ENCODE results near the gene ARRDC4.
"Not testable (repeated sequence)": the region's sequence is repeated elsewhere in the genome, so short reads cannot be mapped to it uniquely, and the experiment has no call there.

Gene ARRDC4

DNA sequence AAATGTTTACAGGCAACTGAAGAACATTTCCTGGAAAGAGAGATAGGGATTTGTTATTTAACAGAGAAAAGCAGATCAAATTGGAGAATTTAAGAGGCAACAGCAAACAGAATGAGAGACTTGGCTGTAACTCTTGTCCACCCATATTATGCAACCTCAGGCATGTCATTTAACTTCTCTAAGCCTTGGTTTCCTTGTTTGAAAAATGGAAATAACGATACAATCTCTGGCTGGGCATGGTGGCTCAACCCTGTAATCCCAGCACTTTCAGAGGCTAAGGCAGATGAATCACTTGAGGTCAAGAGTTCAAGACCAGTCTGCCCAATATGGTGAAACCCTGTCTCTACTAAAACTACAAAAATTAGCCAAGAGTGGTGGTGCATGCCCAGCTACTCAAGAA, 23.7 kb downstream of the ARRDC4 start:
- Histone ChIP-seq H3K4me3 (ENCODE audit: low read depth, low read length) (no peak overlapping the region), H3K4me1 (ENCODE audit: control insufficient read depth, insufficient read depth, low read length) (no peaks in the 10 kb centered on the region), H3K9ac (ENCODE audit: low read depth, low read length) (no peak overlapping the region), H3K36me3 (ENCODE audit: control insufficient read depth, insufficient read depth, low read length) (no peaks in the 10 kb centered on the region), H3K9me3 (ENCODE audit: control insufficient read depth, insufficient read depth, low read length) (peaks cover 19% of the 10 kb centered on the region), H3K27me3 (ENCODE audit: control insufficient read depth, insufficient read depth, low read length) (no peaks in the 10 kb centered on the region), H3K27ac (ENCODE audit: low read depth, low read length) (no peak overlapping the region)

DNA sequence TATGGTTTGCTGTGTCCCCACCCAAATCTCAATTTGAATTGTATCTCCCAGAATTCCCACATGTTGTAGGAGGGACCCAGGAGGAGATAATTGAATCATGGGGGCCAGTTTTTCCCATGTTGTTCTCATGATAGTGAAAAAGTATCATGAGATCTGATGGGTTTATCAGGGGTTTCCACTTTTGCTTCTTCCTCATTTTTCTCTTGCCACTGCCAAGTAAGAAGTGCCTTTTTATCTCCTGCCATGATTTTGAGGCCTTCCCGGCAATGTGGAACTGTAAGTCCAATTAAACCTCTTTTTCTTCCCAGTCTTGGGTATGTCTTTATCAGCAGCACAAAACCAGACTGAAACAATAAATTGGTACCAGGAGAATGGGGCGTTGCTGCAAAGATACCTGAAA, 25.5 kb downstream of the ARRDC4 start:
- not testable (repeated sequence) for H3K4me1 ChIP-seq (ENCODE audit: control insufficient read depth, insufficient read depth, low read length); H3K36me3 ChIP-seq (ENCODE audit: control insufficient read depth, insufficient read depth, low read length); H3K27me3 ChIP-seq (ENCODE audit: control insufficient read depth, insufficient read depth, low read length); H3K9ac ChIP-seq (ENCODE audit: low read depth, low read length); H3K27ac ChIP-seq (ENCODE audit: low read depth, low read length); H3K4me3 ChIP-seq (ENCODE audit: low read depth, low read length)
- peaks cover 19% of the 10 kb centered on the region for H3K9me3 ChIP-seq (ENCODE audit: control insufficient read depth, insufficient read depth, low read length)

DNA sequence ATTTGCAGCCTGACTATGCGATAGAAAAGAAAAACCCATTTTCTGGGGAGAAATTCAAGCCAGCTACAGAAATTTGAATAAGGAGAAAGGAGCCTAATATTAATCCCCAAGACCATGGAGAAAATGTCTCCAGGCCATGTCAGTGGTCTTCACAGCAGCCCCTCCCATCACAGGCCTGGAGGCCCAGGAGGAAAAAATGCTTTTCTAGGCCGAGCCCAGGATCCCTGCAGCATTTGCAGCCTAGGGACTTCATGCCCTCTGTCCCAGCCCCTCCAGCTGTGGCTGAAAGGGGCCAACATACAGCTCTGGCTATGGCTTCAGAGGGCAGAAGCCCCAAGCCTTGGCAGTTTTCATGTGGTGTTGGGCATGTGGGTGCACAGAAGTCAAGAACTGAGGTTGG, 26.3 kb downstream of the ARRDC4 start:
- Histone ChIP-seq H3K4me1 (ENCODE audit: control insufficient read depth, insufficient read depth, low read length) (no peaks in the 10 kb centered on the region), H3K27me3 (ENCODE audit: control insufficient read depth, insufficient read depth, low read length) (no peaks in the 10 kb centered on the region), H3K36me3 (ENCODE audit: control insufficient read depth, insufficient read depth, low read length) (no peaks in the 10 kb centered on the region), H3K27ac (ENCODE audit: low read depth, low read length) (no peak overlapping the region), H3K4me3 (ENCODE audit: low read depth, low read length) (no peak overlapping the region), H3K9ac (ENCODE audit: low read depth, low read length) (no peak overlapping the region), H3K9me3 (ENCODE audit: control insufficient read depth, insufficient read depth, low read length) (peaks cover 19% of the 10 kb centered on the region)

DNA sequence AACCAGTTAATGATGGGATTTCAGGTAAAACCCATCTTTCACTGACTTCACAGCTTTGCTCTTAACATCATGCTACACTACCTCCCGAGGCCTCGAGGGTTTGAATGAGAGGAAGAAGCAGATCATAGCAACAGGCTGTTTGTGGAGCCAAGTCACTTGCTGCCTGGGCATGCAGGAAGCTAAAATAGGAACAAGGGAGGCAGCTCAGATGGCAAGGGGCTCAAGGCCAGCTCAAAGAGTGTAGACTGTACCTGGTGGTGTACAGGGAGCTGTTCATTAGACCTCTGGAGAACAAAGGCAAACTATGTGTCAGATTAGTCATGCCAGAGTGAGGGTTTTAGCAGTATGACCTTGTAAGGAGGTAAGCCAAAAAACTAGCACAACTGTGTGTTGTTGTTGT, 28.8 kb downstream of the ARRDC4 start:
- no peak overlapping the region for H3K9ac ChIP-seq (ENCODE audit: low read depth, low read length)
- H3K27ac ChIP-seq (ENCODE audit: low read depth, low read length) = no peak overlapping the region
- H3K4me3 ChIP-seq (ENCODE audit: low read depth, low read length) = no peak overlapping the region

DNA sequence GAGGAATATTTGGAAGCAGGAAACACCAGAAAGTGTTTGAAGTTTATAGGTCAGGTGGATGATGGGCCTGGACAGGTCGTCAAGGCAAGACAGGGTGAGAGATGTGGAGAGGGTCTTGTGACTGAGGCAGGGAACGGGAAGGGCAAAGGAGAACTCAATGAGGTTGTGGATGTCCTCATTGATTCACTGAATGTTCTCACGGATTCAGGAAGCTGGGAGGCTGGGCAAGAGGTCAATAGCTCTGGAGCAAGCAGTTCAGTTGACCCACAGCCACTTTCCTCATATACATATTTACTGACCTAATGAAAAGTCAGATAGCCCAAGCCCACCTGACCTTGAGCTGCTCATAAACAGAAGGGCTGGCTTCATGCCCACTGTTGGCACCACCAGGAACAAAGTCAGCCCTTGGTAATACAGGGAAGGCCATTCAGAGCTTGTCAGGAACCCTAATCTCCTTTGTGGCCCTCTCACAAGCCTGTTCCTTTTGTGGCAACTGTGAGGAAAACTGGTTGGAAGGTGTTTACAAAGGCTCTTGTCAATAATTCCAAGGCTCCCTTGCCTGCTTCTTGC, 31.6 kb downstream of the ARRDC4 start:
- H3K4me1 ChIP-seq (ENCODE audit: control insufficient read depth, insufficient read depth, low read length) = no peaks in the 10 kb centered on the region
- no peak overlapping the region for H3K9ac ChIP-seq (ENCODE audit: low read depth, low read length)
- H3K36me3 ChIP-seq (ENCODE audit: control insufficient read depth, insufficient read depth, low read length) = no peaks in the 10 kb centered on the region
- no peak overlapping the region for H3K27ac ChIP-seq (ENCODE audit: low read depth, low read length)
- no peaks in the 10 kb centered on the region for H3K27me3 ChIP-seq (ENCODE audit: control insufficient read depth, insufficient read depth, low read length)
- peaks cover 11% of the 10 kb centered on the region for H3K9me3 ChIP-seq (ENCODE audit: control insufficient read depth, insufficient read depth, low read length)
- no peak overlapping the region for H3K4me3 ChIP-seq (ENCODE audit: low read depth, low read length)

More for the DNA sequence above, 28.8 kb downstream of the ARRDC4 start:
- Histone ChIP-seq H3K36me3 (ENCODE audit: control insufficient read depth, insufficient read depth, low read length) (no peaks in the 10 kb centered on the region), H3K27me3 (ENCODE audit: control insufficient read depth, insufficient read depth, low read length) (no peaks in the 10 kb centered on the region), H3K4me1 (ENCODE audit: control insufficient read depth, insufficient read depth, low read length) (no peaks in the 10 kb centered on the region), H3K9me3 (ENCODE audit: control insufficient read depth, insufficient read depth, low read length) (peaks cover 19% of the 10 kb centered on the region)

DNA sequence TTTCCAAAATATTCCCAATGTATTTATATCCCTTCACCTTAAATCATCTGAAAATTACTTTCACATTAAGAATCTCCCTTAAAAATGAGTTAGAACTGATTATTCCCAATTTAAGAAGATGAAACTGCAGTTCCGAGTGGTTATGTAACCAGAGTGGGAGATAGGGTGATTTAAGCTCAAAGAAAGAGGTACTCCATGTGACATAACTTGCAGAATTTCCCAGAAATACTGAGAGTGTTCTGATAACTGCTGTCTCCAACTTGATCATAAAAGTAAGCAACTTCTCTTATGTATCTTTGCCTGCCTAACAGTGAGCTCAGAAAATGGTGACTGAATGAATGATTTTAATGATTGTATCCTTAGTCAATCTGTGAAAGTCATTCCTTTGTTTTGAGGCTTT, 32.3 kb downstream of the ARRDC4 start:
- Histone ChIP-seq H3K9ac (ENCODE audit: low read depth, low read length) (no peak overlapping the region), H3K27ac (ENCODE audit: low read depth, low read length) (no peak overlapping the region), H3K9me3 (ENCODE audit: control insufficient read depth, insufficient read depth, low read length) (peaks cover 4% of the 10 kb centered on the region), H3K27me3 (ENCODE audit: control insufficient read depth, insufficient read depth, low read length) (no peaks in the 10 kb centered on the region), H3K36me3 (ENCODE audit: control insufficient read depth, insufficient read depth, low read length) (no peaks in the 10 kb centered on the region), H3K4me1 (ENCODE audit: control insufficient read depth, insufficient read depth, low read length) (no peaks in the 10 kb centered on the region), H3K4me3 (ENCODE audit: low read depth, low read length) (no peak overlapping the region)

DNA sequence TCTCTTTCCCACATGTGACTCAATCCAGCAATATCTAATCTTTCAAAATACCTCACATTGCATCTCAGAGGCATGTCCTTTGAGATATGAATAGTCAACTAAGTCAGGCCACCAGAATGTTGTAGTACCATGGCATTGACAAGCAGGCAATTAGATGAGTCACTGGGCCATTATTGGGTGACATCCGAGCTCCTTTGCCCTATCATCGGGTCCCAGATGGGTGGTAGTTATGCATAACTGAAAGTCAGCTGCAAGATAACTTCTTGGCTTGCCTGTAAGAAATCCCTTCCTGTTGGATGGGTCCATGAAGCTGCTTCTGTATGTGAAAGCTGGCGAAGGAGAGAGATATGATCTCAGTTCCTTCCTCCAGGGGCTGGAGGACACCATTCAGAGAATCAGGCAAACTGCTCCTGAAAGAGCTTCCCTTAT, 32.8 kb downstream of the ARRDC4 start:
- H3K27me3 ChIP-seq (ENCODE audit: control insufficient read depth, insufficient read depth, low read length) = no peaks in the 10 kb centered on the region
- no peak overlapping the region for H3K9ac ChIP-seq (ENCODE audit: low read depth, low read length)
- H3K27ac ChIP-seq (ENCODE audit: low read depth, low read length) = no peak overlapping the region
- no peaks in the 10 kb centered on the region for H3K9me3 ChIP-seq (ENCODE audit: control insufficient read depth, insufficient read depth, low read length)
- H3K4me1 ChIP-seq (ENCODE audit: control insufficient read depth, insufficient read depth, low read length) = no peaks in the 10 kb centered on the region
- H3K36me3 ChIP-seq (ENCODE audit: control insufficient read depth, insufficient read depth, low read length) = no peaks in the 10 kb centered on the region
- H3K4me3 ChIP-seq (ENCODE audit: low read depth, low read length) = no peak overlapping the region

DNA sequence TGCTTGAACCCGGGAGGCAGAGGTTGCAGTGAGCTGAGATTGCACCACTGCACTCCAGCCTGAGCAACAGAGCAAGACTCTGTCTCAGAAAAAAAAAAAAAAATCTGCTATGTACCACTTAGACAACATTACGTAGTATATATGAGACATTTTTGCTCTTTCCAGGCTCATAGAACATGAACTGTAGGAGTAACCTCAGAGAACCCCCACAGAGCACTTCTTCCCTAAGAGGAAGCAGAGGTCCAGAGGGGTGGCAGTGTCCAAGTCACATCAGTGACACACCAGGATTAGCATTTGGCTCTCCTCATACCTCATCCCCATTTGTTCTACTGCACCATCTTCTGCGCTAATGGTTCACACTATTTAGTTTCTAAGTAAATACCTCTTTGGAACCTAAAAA, 33.7 kb downstream of the ARRDC4 start:
- Histone ChIP-seq H3K9me3 (ENCODE audit: control insufficient read depth, insufficient read depth, low read length) (no peaks in the 10 kb centered on the region), H3K36me3 (ENCODE audit: control insufficient read depth, insufficient read depth, low read length) (no peaks in the 10 kb centered on the region), H3K4me3 (ENCODE audit: low read depth, low read length) (no peak overlapping the region), H3K4me1 (ENCODE audit: control insufficient read depth, insufficient read depth, low read length) (no peaks in the 10 kb centered on the region), H3K27ac (ENCODE audit: low read depth, low read length) (no peak overlapping the region), H3K27me3 (ENCODE audit: control insufficient read depth, insufficient read depth, low read length) (no peaks in the 10 kb centered on the region), H3K9ac (ENCODE audit: low read depth, low read length) (no peak overlapping the region)

DNA sequence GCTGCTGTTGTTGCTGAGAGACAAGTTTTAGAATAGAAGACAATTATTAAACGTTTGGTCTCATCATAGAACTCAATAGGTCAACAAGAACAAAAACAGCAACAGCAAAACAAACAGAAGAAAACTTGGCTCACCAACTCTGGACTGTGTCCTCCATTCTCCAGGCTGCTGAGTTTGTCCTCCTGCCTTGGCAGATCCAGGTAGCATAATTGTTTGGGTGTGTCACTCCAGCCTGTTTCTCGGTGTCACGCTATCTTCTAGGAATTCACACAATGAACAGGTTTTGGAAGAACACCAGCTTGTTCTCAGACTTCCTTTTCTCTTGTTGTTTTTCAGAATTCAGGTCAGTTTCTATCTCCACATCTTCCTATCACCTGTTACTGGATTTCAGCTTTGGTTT, 34.7 kb downstream of the ARRDC4 start:
- H3K36me3 ChIP-seq (ENCODE audit: control insufficient read depth, insufficient read depth, low read length) = no peaks in the 10 kb centered on the region
- no peaks in the 10 kb centered on the region for H3K9me3 ChIP-seq (ENCODE audit: control insufficient read depth, insufficient read depth, low read length)
- no peaks in the 10 kb centered on the region for H3K27me3 ChIP-seq (ENCODE audit: control insufficient read depth, insufficient read depth, low read length)
- H3K27ac ChIP-seq (ENCODE audit: low read depth, low read length) = no peak overlapping the region
- H3K4me1 ChIP-seq (ENCODE audit: control insufficient read depth, insufficient read depth, low read length) = no peaks in the 10 kb centered on the region
- no peak overlapping the region for H3K4me3 ChIP-seq (ENCODE audit: low read depth, low read length)
- H3K9ac ChIP-seq (ENCODE audit: low read depth, low read length) = no peak overlapping the region

DNA sequence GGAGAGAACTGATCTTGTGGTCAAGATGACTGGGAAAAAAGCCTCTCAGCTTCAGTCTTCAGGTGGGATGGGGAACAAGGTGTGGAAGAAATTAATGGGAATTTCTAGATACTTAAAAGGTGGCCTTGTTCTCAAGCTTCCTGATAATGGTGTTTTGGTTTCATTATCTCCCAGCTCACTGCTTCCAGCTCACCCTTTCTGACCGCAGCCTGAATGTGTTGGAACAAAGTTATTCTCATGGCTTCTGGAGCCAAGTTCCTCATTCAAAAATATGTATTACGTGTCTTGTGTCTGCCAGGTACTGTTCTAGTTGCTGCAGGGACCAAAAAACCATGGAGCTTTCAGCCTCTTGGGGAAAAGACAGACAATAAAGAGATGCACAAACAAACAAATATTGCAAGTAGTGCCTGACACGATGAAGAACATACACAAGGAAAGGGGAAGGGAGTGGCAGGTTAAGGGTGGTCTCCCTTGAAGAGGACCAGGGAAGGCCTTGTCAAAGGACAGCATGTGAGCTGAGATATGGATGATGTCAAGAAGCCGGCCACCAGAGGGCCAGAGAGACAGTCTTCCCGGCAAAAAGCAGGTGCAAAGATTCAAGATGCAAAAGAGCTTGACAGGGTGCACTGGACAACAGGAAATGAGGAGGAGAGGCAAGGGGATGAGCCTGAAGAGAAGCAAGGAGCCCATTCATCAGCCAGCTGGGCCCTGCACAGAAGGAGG, 35.5 kb downstream of the ARRDC4 start:
- H3K4me3 ChIP-seq (ENCODE audit: low read depth, low read length) = no peak overlapping the region

DNA sequence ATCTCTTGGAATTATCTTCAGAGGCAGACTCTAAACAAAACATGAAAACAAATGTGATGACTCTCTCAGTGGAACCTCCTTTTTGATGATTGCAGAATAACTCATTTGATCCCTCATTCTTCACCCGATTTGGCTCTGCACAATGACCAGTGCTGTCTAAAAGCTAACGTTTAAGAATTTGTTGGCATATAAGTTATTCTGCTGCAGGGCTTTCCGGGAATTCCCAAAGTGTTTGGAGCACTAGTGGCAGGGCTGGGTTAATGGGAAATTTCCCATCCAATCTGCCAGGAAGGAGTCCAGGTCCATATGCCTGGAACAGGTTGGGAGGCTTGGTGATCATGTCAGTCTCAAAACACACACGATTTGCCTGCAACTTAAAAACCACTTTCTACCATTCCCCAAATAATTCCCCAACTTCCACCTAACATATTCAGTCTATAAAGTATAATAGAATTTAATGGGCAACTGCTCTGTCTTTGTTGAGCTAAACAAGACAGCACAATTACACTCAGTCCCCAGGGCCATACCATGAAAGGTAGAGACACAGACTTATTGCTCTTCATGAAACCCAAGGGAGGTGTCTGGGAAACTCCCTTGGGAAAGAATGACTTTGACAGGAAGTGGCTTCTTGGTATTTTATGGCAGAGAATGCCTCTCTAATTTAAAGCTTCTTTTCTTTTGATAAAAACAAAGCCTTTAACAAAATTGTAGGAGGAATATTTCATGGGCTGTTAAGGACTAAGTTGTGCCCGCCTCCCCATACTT, 38.0 kb downstream of the ARRDC4 start:
- Histone ChIP-seq H3K27ac (ENCODE audit: low read depth, low read length) (no peak overlapping the region), H3K9ac (ENCODE audit: low read depth, low read length) (no peak overlapping the region), H3K36me3 (ENCODE audit: control insufficient read depth, insufficient read depth, low read length) (no peaks in the 10 kb centered on the region), H3K9me3 (ENCODE audit: control insufficient read depth, insufficient read depth, low read length) (0 out of 2 replicates have a peak, but pooled peaks cover 7% of the 10 kb centered on the region), H3K4me1 (ENCODE audit: control insufficient read depth, insufficient read depth, low read length) (no peaks in the 10 kb centered on the region), H3K27me3 (ENCODE audit: control insufficient read depth, insufficient read depth, low read length) (no peaks in the 10 kb centered on the region), H3K4me3 (ENCODE audit: low read depth, low read length) (no peak overlapping the region)

More for the DNA sequence above, 35.5 kb downstream of the ARRDC4 start:
- H3K27ac ChIP-seq (ENCODE audit: low read depth, low read length) = no peak overlapping the region
- no peak overlapping the region for H3K9ac ChIP-seq (ENCODE audit: low read depth, low read length)
- no peaks in the 10 kb centered on the region for H3K4me1 ChIP-seq (ENCODE audit: control insufficient read depth, insufficient read depth, low read length)
- no peaks in the 10 kb centered on the region for H3K27me3 ChIP-seq (ENCODE audit: control insufficient read depth, insufficient read depth, low read length)
- H3K9me3 ChIP-seq (ENCODE audit: control insufficient read depth, insufficient read depth, low read length) = no peaks in the 10 kb centered on the region
- no peaks in the 10 kb centered on the region for H3K36me3 ChIP-seq (ENCODE audit: control insufficient read depth, insufficient read depth, low read length)
